ENCODE results near the gene IFI35. TPM values are rescaled to one million over a fixed set of nuclear protein-coding genes. Genes with fewer than 3 reads are reported as not detected.

Gene IFI35
- total and polyA plus RNA-seq, 2 of the 8 experiments (the other 6 are each of a cell fraction or from before 2014, with no cell fraction given): 2.5 to 4.7 TPM

- TF ChIP-seq GTF2F1 (IDR thresholded peaks at IDR 0.05; ENCODE audit: borderline replicate concordance, low read depth, low read length): 0 out of 2 replicates have a peak, but pooled peaks have one; percentile 37
- peak; percentile 91 for TF ChIP-seq POLR2AphosphoS5 (IDR thresholded peaks at IDR 0.05; ENCODE audit: low read depth, low read length)
- TF ChIP-seq EZH2 (IDR thresholded peaks at IDR 0.05; ENCODE audit: low read depth, low read length, severe bottlenecking): no peak
- TF ChIP-seq SRF (IDR thresholded peaks at IDR 0.05; ENCODE audit: low read depth, low read length): peak; percentile 33; the same call in 1 of the 2 replicates
- peak; percentile 92 for TF ChIP-seq TBP (IDR thresholded peaks at IDR 0.05; ENCODE audit: low read depth, low read length)
- TF ChIP-seq EGR1 (IDR thresholded peaks at IDR 0.05; ENCODE audit: borderline replicate concordance, low read depth, low read length): peak; percentile 36; the same call in 1 of the 2 replicates
- TF ChIP-seq SIN3A (conservative IDR thresholded peaks at IDR 0.05 in 1 of 2, IDR thresholded peaks at IDR 0.05 in 1 of 2; ENCODE audit: low read depth in 1 of 2, low read length in 2 of 2): peak; percentile 45 to 91; a peak in 3 of 4 replicates
- peak; percentile 89 for TF ChIP-seq SP1 (IDR thresholded peaks at IDR 0.05; ENCODE audit: low read depth, low read length)
- TF ChIP-seq PHF8 (conservative IDR thresholded peaks at IDR 0.05; ENCODE audit: low read depth, low read length): peak; percentile 85
- peak; percentile 11; the same call in 1 of the 2 replicates for TF ChIP-seq SP2 (IDR thresholded peaks at IDR 0.05; ENCODE audit: low read length)
- TF ChIP-seq KDM1A (IDR thresholded peaks at IDR 0.05; ENCODE audit: borderline replicate concordance, low read length): no peak
- TF ChIP-seq SIX5 (IDR thresholded peaks at IDR 0.05; ENCODE audit: low read depth, low read length): peak; percentile 37; the same call in 1 of the 2 replicates
- TF ChIP-seq ATF3 (IDR thresholded peaks at IDR 0.05; ENCODE audit: insufficient read depth, low read depth, low read length): no peak
- TF ChIP-seq SAP30 (IDR thresholded peaks at IDR 0.05; ENCODE audit: insufficient read depth, insufficient replicate concordance, low read length): peak; percentile 32
- peak; percentile 83 for TF ChIP-seq TAF7 (optimal IDR thresholded peaks at IDR 0.05; ENCODE audit: borderline replicate concordance, low read depth, low read length)
- peak; percentile 91; the same call in 1 of the 2 replicates for TF ChIP-seq SP4 (IDR thresholded peaks at IDR 0.05; ENCODE audit: low read length)
- TF ChIP-seq GABPA (IDR thresholded peaks at IDR 0.05; ENCODE audit: borderline replicate concordance, insufficient read depth, low read length): peak; percentile 90
- TF ChIP-seq NANOG (IDR thresholded peaks at IDR 0.05; ENCODE audit: insufficient read depth, low read depth, low read length, poor library complexity, severe bottlenecking): peak; percentile 68
Measured at GRCh38 chr17:42997984-42998938, 8.3 kb upstream of the IFI35 start, which contains the start of gene RPL27 (continued).

Data from H1 (cell line).